K562 (cell line): ENCODE results near the gene PRRX1.

Experiments
- CBX8 ChIP-seq: fragments of 200-600 bp; sonication (generic); IDR thresholded peaks from 2 replicates; pipeline ENCODE4 v1.6.1; 2012; ENCODE audit warnings: borderline replicate concordance, mixed run types, low read depth, mild to moderate bottlenecking, moderate library complexity, mixed read lengths, low read length, control low read depth, inconsistent platforms; ENCODE audit not compliant: poor library complexity, severe bottlenecking; ENCODE audit errors: extremely low read depth
- CEBPB ChIP-seq: fragments of 450-650 bp; IDR thresholded peaks from 2 replicates; pipeline ENCODE4 v1.6.1; 2016; ENCODE audit warnings: missing genetic modification characterization, missing compliant biosample characterization
- DNMT1 ChIP-seq: fragments of 450-650 bp; IDR thresholded peaks from 2 replicates; pipeline ENCODE4 v1.6.1; 2016; ENCODE audit warnings: antibody characterized with exemption, mild to moderate bottlenecking
- EGR1 ChIP-seq: fragments of 450-650 bp; conservative IDR thresholded peaks from 2 replicates; pipeline ENCODE4 v1.6.1; 2017; ENCODE audit warnings: mild to moderate bottlenecking
- GABPA ChIP-seq: fragments of 200-800 bp; sonication (Bioruptor generic); conservative IDR thresholded peaks from 2 replicates; pipeline ENCODE4 v1.6.1; 2016; ENCODE audit warnings: low read depth, missing genetic modification characterization, missing compliant biosample characterization
- KAT2B ChIP-seq: IDR thresholded peaks from one replicate; pipeline ENCODE4 v1.6.1; 2012; ENCODE audit warnings: low read depth, mild to moderate bottlenecking, control low read depth, inconsistent platforms, low read length, moderate library complexity
- POLR2A ChIP-seq: fragments of 450-650 bp; conservative IDR thresholded peaks from 2 replicates; pipeline ENCODE4 v1.6.1; 2016
- RBM34 ChIP-seq: fragments of 200-400 bp; formaldehyde crosslinking; IDR thresholded peaks from 2 replicates; pipeline ENCODE4 v1.6.1; 2018; ENCODE audit warnings: low read length, borderline replicate concordance; ENCODE audit not compliant: insufficient read depth
- SAP30 ChIP-seq: fragments of 200-600 bp; sonication (generic); IDR thresholded peaks from 2 replicates; pipeline ENCODE4 v1.6.1; 2012; ENCODE audit warnings: borderline replicate concordance, low read depth, mild to moderate bottlenecking, moderate library complexity, low read length, control low read depth, inconsistent platforms; ENCODE audit not compliant: insufficient read depth, poor library complexity, severe bottlenecking
- SMAD1 ChIP-seq: fragments of 150-350 bp; IDR thresholded peaks from 2 replicates; pipeline ENCODE4 v1.6.1; 2014; ENCODE audit warnings: low read length, low read depth; ENCODE audit not compliant: partially characterized antibody
- SP1 ChIP-seq: sonication (generic); formaldehyde crosslinking; IDR thresholded peaks from 2 replicates; pipeline ENCODE4 v1.8.1; 2022; ENCODE audit warnings: mild to moderate bottlenecking, missing genetic modification reagents
- SREBF1 ChIP-seq: fragments of 150-350 bp; IDR thresholded peaks from 2 replicates; pipeline ENCODE4 v1.6.1; 2014; ENCODE audit warnings: antibody characterized with exemption, low read depth, low read length, borderline replicate concordance
- TF ChIP-seq, protein P1 (sequence below): fragments of 250-450 bp; sonication (Bioruptor Pico); IDR thresholded peaks from 2 replicates; pipeline ENCODE4 v1.4.0; 2020; ENCODE audit warnings: mild to moderate bottlenecking, moderate library complexity
- TF ChIP-seq, protein P2 (sequence below): sonication (generic); formaldehyde crosslinking; IDR thresholded peaks from 2 replicates; pipeline ENCODE4 v1.8.0; 2023; ENCODE audit warnings: mild to moderate bottlenecking, missing genetic modification reagents

DNA sequence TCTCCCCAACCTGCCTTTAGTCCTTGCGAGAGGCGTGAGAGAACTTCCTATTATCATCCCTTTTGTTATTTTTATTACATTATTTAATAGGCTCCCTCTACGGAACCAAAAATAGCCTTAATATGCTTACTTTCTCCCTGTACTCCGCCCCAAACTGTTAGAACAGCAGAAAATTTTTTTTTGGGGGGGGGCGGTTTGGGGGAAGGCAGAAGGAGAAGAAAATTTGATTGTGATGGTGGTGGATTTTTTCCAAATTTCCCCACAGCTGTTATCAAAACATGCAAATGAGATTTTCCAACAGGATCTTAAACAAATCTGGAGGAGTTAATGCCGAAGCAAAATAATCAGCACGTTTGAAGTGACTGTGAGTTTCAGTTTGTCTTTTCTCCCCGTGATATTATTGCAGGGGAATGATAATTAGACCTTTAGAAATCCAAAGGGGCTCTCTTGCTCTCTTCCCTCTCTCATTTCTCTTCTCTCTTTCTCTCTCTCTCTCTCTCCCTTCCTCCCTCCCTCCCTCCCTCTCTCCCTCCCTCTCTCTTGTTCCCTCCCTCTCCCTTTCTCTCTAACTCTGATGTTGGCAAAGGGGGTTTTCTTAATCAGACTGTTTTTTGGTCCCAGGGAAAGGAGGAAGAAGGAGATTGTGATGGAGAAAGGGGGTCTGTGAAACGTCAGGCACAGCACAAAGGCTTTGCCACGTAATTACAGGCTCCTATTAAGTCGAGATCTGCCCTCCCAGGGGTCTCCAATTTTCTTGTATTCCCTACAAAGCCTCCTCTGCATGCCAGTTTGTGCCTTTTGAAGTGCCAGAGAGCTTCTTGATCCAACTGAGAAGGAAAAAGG, 1.1 kb upstream of the PRRX1 start:
- no peak for TF ChIP-seq KAT2B
- no peak for TF ChIP-seq CBX8
- no peak for TF ChIP-seq GABPA
- no peak for TF ChIP-seq EGR1
- TF ChIP-seq SMAD1, result no peak
- TF ChIP-seq, protein P1, sequence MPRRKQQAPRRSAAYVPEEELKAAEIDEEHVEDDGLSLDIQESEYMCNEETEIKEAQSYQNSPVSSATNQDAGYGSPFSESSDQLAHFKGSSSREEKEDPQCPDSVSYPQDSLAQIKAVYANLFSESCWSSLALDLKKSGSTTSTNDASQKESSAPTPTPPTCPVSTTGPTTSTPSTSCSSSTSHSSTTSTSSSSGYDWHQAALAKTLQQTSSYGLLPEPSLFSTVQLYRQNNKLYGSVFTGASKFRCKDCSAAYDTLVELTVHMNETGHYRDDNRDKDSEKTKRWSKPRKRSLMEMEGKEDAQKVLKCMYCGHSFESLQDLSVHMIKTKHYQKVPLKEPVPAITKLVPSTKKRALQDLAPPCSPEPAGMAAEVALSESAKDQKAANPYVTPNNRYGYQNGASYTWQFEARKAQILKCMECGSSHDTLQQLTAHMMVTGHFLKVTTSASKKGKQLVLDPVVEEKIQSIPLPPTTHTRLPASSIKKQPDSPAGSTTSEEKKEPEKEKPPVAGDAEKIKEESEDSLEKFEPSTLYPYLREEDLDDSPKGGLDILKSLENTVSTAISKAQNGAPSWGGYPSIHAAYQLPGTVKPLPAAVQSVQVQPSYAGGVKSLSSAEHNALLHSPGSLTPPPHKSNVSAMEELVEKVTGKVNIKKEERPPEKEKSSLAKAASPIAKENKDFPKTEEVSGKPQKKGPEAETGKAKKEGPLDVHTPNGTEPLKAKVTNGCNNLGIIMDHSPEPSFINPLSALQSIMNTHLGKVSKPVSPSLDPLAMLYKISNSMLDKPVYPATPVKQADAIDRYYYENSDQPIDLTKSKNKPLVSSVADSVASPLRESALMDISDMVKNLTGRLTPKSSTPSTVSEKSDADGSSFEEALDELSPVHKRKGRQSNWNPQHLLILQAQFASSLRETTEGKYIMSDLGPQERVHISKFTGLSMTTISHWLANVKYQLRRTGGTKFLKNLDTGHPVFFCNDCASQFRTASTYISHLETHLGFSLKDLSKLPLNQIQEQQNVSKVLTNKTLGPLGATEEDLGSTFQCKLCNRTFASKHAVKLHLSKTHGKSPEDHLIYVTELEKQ, result no peak
- TF ChIP-seq DNMT1, result no peak
- no peak for TF ChIP-seq POLR2A
- no peak for TF ChIP-seq SREBF1
- TF ChIP-seq SAP30, result no peak
- TF ChIP-seq RBM34, result no peak
- no peak for TF ChIP-seq SP1 (CRISPR knock-in tag)
- TF ChIP-seq, protein P2, sequence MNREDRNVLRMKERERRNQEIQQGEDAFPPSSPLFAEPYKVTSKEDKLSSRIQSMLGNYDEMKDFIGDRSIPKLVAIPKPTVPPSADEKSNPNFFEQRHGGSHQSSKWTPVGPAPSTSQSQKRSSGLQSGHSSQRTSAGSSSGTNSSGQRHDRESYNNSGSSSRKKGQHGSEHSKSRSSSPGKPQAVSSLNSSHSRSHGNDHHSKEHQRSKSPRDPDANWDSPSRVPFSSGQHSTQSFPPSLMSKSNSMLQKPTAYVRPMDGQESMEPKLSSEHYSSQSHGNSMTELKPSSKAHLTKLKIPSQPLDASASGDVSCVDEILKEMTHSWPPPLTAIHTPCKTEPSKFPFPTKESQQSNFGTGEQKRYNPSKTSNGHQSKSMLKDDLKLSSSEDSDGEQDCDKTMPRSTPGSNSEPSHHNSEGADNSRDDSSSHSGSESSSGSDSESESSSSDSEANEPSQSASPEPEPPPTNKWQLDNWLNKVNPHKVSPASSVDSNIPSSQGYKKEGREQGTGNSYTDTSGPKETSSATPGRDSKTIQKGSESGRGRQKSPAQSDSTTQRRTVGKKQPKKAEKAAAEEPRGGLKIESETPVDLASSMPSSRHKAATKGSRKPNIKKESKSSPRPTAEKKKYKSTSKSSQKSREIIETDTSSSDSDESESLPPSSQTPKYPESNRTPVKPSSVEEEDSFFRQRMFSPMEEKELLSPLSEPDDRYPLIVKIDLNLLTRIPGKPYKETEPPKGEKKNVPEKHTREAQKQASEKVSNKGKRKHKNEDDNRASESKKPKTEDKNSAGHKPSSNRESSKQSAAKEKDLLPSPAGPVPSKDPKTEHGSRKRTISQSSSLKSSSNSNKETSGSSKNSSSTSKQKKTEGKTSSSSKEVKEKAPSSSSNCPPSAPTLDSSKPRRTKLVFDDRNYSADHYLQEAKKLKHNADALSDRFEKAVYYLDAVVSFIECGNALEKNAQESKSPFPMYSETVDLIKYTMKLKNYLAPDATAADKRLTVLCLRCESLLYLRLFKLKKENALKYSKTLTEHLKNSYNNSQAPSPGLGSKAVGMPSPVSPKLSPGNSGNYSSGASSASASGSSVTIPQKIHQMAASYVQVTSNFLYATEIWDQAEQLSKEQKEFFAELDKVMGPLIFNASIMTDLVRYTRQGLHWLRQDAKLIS, result no peak
- no peak for TF ChIP-seq CEBPB (tag)
